Measurements from ENCODE around the gene AK5. TPM values are rescaled to one million over a fixed set of nuclear protein-coding genes. Genes with fewer than 3 reads are reported as not detected.
"Not testable (repeated sequence)": the region's sequence is repeated elsewhere in the genome, so short reads cannot be mapped to it uniquely, and the experiment has no call there.

AK5 gene
- total RNA-seq, 4 donors from 2014 or later: 16.7 to 21.3 (median 20.0) TPM

DNA sequence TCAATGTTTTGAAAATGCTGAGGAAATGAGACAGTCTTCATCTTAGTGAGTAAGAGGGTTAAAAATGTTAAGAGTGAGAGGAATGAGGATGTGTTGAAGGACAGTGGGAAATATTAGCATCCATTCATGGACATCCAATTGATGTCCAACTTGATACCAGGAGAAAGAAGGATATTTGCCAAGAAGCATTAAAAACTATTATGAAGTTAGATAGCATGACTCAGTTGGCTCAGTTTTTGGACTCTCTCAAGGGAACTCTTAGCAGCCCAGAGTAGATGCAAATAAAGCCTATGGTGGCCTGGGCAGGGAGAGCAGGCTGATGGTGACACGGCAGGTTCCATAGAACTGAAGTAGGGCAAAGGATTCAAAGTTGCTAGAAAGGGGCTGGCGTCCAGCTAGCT is 229.6 kb downstream of the AK5 start:
- Histone ChIP-seq H3K4me3 (no peak overlapping the region), H3K27ac (peak overlapping the region in 2 of 4 donors; percentile 39 to 64), H3K27me3 (no peaks in the 10 kb centered on the region), H3K4me1 (peaks cover 0 to 42% (median 17%) of the 10 kb centered on the region in 4 donors), H3K36me3 (no peaks in the 10 kb centered on the region), H3K9me3 (no peaks in the 10 kb centered on the region)
- TF ChIP-seq, protein P1, sequence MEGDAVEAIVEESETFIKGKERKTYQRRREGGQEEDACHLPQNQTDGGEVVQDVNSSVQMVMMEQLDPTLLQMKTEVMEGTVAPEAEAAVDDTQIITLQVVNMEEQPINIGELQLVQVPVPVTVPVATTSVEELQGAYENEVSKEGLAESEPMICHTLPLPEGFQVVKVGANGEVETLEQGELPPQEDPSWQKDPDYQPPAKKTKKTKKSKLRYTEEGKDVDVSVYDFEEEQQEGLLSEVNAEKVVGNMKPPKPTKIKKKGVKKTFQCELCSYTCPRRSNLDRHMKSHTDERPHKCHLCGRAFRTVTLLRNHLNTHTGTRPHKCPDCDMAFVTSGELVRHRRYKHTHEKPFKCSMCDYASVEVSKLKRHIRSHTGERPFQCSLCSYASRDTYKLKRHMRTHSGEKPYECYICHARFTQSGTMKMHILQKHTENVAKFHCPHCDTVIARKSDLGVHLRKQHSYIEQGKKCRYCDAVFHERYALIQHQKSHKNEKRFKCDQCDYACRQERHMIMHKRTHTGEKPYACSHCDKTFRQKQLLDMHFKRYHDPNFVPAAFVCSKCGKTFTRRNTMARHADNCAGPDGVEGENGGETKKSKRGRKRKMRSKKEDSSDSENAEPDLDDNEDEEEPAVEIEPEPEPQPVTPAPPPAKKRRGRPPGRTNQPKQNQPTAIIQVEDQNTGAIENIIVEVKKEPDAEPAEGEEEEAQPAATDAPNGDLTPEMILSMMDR (IDR thresholded peaks at IDR 0.05): no peak
- no peak for TF ChIP-seq EP300 (IDR thresholded peaks at IDR 0.05)
- no peak for TF ChIP-seq POLR2A (IDR thresholded peaks at IDR 0.05)
- WGBS, 2 donors: 76 to 89% methylated on average over 2 of the region's 2 CpGs
- no peak for DNase-seq (ENCODE audit: low spot score in 2 of 2)

DNA sequence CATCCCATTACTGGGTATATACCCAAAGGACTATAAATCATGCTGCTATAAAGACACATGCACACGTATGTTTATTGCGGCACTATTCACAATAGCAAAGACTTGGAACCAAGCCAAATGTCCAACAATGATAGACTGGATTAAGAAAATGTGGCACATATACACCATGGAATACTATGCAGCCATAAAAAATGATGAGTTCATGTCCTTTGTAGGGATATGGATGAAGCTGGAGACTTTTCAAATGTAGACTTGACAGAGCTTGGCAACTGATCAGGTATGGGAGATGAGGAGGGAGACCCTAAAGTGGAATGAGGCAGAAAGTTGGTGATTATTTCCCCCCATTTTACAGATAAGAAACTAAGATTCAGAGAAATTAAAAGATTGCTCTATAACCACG is 230.8 kb downstream of the AK5 start:
- not testable (repeated sequence) for DNase-seq (ENCODE audit: low spot score in 2 of 2); H3K9me3 ChIP-seq; H3K36me3 ChIP-seq; H3K27me3 ChIP-seq; H3K4me3 ChIP-seq
- whole genome bisulfite sequencing, 2 donors: 89 to 90% methylated on average over 3 of the region's 3 CpGs
- H3K4me1 ChIP-seq: peaks cover 0 to 44% (median 17%) of the 10 kb centered on the region in 4 donors
- peak overlapping the region in 3 of 4 donors; percentile 61 to 85 (median 82) for H3K27ac ChIP-seq

DNA sequence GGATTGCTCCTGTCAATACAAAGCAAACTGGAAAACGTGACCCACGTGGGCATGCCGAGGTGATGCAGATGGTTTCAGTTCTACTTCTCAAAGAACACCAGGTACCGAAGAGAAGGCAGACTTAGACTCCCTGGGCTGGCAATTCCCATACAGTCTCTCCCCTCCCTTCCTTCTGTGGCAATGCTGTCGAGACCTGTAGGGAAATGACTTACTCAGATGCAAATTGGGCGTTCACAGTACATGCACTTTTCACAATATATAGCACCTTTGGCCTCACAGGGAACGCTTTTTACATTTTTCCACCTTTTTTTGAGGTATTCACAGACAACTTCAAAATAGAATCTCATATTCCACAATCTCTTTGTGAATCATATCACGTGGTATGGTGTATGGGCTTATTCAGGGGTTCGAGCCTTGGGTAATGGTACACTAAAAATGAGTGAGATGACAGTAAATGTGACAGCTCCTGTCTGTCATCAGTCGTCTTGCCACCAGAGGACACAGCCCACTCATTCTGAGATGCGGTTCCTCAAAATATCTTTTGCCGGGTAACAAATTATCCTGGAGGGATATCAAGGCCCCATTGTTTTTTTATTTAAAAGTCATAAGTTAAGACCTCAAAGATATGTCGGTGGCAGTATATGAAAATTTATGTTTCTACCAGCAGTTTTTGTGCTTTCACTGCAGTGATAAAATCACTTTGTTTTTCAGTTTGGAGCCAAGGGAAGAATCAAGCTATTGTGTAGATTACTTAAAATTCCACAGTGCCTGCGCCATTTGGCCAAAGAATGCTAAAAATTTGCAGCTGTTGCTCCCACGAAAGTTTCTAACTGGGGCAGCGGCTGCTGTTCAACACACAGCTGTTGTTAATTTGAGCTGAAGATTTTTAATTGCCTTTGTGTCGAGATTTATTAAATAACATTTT is 232.3 kb downstream of the AK5 start:
- H3K27me3 ChIP-seq: no peaks in the 10 kb centered on the region
- WGBS, 2 donors: 32 to 35% methylated on average over 17 of the region's 17 CpGs
- TF ChIP-seq POLR2A (IDR thresholded peaks at IDR 0.05): no peak
- TF ChIP-seq, protein P1 (IDR thresholded peaks at IDR 0.05): no peak
- peak; percentile 20 to 69 for TF ChIP-seq EP300 (IDR thresholded peaks at IDR 0.05)
- H3K9me3 ChIP-seq: peaks cover 0 to 10% (median 0%) of the 10 kb centered on the region in 4 donors
- peak overlapping the region; percentile 61 to 85 (median 74) for H3K27ac ChIP-seq
- H3K4me1 ChIP-seq: peaks cover 0 to 40% (median 17%) of the 10 kb centered on the region in 4 donors
- H3K4me3 ChIP-seq: peak overlapping the region in 1 of 4 donors; percentile 5
- peaks cover 0 to under 1% (median 0%) of the 10 kb centered on the region in 3 donors for H3K36me3 ChIP-seq
- DNase-seq (ENCODE audit: low spot score in 2 of 2): no peak

DNA sequence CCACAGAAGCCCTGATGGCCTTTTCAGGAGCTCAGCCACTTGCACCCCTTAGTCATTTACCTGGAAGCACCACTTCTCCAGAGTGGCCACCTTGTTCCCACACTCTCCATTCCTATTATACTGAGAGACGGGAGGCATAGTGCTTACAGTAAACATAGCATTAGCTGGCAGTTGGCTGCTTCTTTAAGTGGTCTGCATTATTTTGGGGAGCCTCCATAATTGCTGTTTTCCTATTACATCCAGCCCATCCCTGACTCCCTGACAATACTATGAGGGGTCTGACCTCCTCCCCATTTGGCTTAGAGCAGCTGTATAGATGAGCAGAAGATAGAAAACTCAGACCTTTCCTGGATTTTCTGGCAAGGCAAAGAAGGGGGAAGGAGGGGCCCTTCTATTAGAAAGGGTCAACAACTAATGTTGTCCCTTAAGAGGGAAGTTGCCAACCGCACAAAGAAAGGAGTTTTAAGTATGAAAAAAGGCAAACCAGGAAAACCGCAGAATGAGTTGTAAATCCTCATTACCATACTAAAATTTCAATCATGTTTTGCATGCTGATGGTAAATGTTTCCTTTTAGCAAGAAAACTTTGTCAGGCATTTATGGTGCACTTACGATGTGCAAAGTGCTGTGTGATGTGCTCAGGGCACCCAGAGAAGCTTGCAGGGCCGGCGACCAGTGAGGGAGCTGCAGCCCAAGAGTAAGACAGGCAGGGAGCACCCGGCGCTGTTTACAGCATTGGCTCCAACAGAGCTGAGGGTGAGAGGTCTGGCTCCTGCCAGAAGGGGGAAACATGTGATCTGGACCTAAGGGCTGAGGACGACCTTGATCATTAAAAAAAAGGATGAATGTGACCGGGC is 233.3 kb downstream of the AK5 start:
- no peak for DNase-seq (ENCODE audit: low spot score in 2 of 2)
- H3K4me3 ChIP-seq: peak overlapping the region in 1 of 4 donors; percentile 5
- no peak for TF ChIP-seq POLR2A (IDR thresholded peaks at IDR 0.05)
- TF ChIP-seq, protein P1 (IDR thresholded peaks at IDR 0.05): peak in 2 of 5 experiments; percentile 17 to 46
- TF ChIP-seq EP300 (IDR thresholded peaks at IDR 0.05): peak in 1 of 2 donors; percentile 11
- H3K9me3 ChIP-seq: peaks cover 0 to 10% (median 0%) of the 10 kb centered on the region in 4 donors
- WGBS, 2 donors: 10 to 12% methylated on average over 10 of the region's 10 CpGs
- H3K4me1 ChIP-seq: peaks cover 0 to 36% (median 17%) of the 10 kb centered on the region in 4 donors
- peak overlapping the region; percentile 61 to 85 (median 74) for H3K27ac ChIP-seq
- H3K27me3 ChIP-seq: no peaks in the 10 kb centered on the region
- peaks cover 0 to 8% (median 0%) of the 10 kb centered on the region in 3 donors for H3K36me3 ChIP-seq

DNA sequence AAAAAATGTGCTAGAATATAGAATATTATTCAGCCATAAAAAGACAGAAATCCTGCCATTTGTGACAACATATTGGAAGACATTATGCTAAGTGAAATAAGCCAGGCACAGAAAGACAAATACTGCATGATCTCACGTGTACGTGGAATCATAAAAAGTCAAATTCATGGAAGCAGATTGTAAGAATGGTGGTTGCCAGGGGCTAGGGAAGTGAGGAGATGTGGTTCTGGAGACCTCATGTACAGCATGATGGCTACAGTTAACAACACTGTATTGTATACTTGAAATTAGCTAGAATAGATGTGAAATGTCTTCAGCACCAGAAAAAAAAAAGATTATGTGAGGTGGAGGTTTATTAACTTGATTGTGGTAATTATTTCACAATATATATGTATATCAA is 234.3 kb downstream of the AK5 start:
- 67 to 72% methylated on average over 2 of the region's 2 CpGs for WGBS, 2 donors
- peaks cover 0 to 36% (median 17%) of the 10 kb centered on the region in 4 donors for H3K4me1 ChIP-seq
- peaks cover 0 to 8% (median 0%) of the 10 kb centered on the region in 3 donors for H3K36me3 ChIP-seq
- TF ChIP-seq, protein P1 (IDR thresholded peaks at IDR 0.05): no peak
- TF ChIP-seq EP300 (IDR thresholded peaks at IDR 0.05) (no peak), POLR2A (IDR thresholded peaks at IDR 0.05) (no peak)
- H3K9me3 ChIP-seq: peaks cover 0 to 10% (median 0%) of the 10 kb centered on the region in 4 donors
- peak overlapping the region; percentile 61 to 85 (median 74) for H3K27ac ChIP-seq
- no peak overlapping the region for H3K4me3 ChIP-seq
- H3K27me3 ChIP-seq: no peaks in the 10 kb centered on the region
- no peak for DNase-seq (ENCODE audit: low spot score in 2 of 2)

Data from tibial nerve (tissue), 4 donors.